ENCODE measurements around the gene KHK.

The KHK gene

GRCh38 chr2:27130396-27130795 lies 43.8 kb downstream of the KHK start:
- no peak for DNase-seq

GRCh38 chr2:27131429-27131828 lies 44.9 kb downstream of the KHK start:
- DNase-seq, result no peak

- DNase-seq, result no peak
These were observed 46.8 kb downstream of the KHK start for GRCh38 chr2:27133195-27133875.

- peak; percentile 86 to 93 for DNase-seq
These were observed 47.6 kb downstream of the KHK start, which contains the start of gene PREB for GRCh38 chr2:27133905-27134780. Gene PREB, minus strand, starts transcription at chr2:27134636. Its CDS starts 215 bp downstream, at chr2:27134421.

- no peak for DNase-seq
These were observed 48.4 kb downstream of the KHK start for GRCh38 chr2:27134781-27135477.

GRCh38 chr2:27135478-27135955 lies 48.9 kb downstream of the KHK start:
- DNase-seq, result no peak

GRCh38 chr2:27136751-27137150 lies 50.2 kb downstream of the KHK start:
- no peak for DNase-seq

- DNase-seq, result no peak
These were observed 50.9 kb downstream of the KHK start for GRCh38 chr2:27137322-27137935.

- no peak for DNase-seq
These were observed 51.5 kb downstream of the KHK start for GRCh38 chr2:27138111-27138510.

- no peak for DNase-seq
These were observed 52.7 kb downstream of the KHK start, which contains the start of gene PRR30 for GRCh38 chr2:27139310-27139709. Gene PRR30, minus strand, starts transcription at chr2:27139410. Its CDS starts 1,081 bp downstream, at chr2:27138329.

GRCh38 chr2:27143285-27143684 lies 56.7 kb downstream of the KHK start:
- DNase-seq, result no peak

GRCh38 chr2:27145682-27146081 lies 59.1 kb downstream of the KHK start:
- DNase-seq, result no peak

GRCh38 chr2:27147935-27148334 lies 61.4 kb downstream of the KHK start:
- no peak for DNase-seq

- no peak for DNase-seq
These were observed 62.3 kb downstream of the KHK start, which contains the start of gene TCF23 for GRCh38 chr2:27148801-27149439. Gene TCF23, plus strand, starts transcription at chr2:27149004. Its CDS starts 130 bp downstream, at chr2:27149134.

- no peak for DNase-seq
These were observed 63.2 kb downstream of the KHK start for GRCh38 chr2:27149570-27150405.
